HFF-Myc (cell line): Measurements from ENCODE around the gene KLHDC1.
"Not testable (repeated sequence)": the region's sequence is repeated elsewhere in the genome, so short reads cannot be mapped to it uniquely, and the experiment has no call there.

Experiments used
- DNase-seq: peaks from one replicate; pipeline ENCODE4 v3.0.0-alpha.2; 2011; ENCODE audit warnings: low read depth; ENCODE audit errors: extremely low read depth
- H3K4me3 ChIP-seq: replicated peaks from 2 replicates; pipeline ENCODE4 v1.5.1; 2011; ENCODE audit warnings: low read depth, mild to moderate bottlenecking, control low read depth, low read length
- CTCF ChIP-seq: IDR thresholded peaks from 2 replicates; pipeline ENCODE4 v1.5.1; 2012; ENCODE audit warnings: mild to moderate bottlenecking, low read depth, low read length, control low read depth; ENCODE audit errors: missing control alignments

Gene KLHDC1

GRCh38 chr14:49732896-49733295 lies 40.0 kb downstream of the KLHDC1 start:
- H3K4me3 ChIP-seq: no peak overlapping the region
- DNase-seq: no peak
- TF ChIP-seq CTCF: no peak

GRCh38 chr14:49733836-49734235 lies 40.9 kb downstream of the KLHDC1 start:
- no peak overlapping the region for H3K4me3 ChIP-seq
- no peak for TF ChIP-seq CTCF
- no peak for DNase-seq

DNA sequence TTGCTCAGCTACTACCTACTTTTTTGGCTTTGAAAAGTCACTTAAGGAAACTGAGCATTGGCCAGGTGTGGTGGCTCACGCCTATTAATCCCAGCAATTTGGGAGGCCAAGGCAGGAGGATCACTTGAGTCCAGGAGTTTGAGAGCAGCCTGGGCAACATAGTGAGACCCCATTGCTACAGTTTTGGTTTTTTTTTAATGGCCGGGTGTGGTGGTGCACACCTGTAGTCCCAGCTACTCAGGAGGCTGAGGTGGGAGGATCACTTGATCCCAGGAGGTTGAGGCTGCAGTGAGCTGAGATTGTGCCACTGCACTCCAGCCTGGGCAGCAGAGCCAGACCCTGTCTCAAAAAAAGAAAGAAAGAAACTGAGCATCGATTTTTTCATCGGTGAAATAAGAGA lies 42.7 kb downstream of the KLHDC1 start:
- not testable (repeated sequence) for DNase-seq, H3K4me3 ChIP-seq

- DNase-seq: no peak
- no peak overlapping the region for H3K4me3 ChIP-seq
These were observed 52.3 kb downstream of the KLHDC1 start for GRCh38 chr14:49745191-49745590.

GRCh38 chr14:49746476-49746875 lies 53.6 kb downstream of the KLHDC1 start:
- not testable (repeated sequence) for DNase-seq, H3K4me3 ChIP-seq

More at GRCh38 chr14:49745191-49745590, 52.3 kb downstream of the KLHDC1 start:
- no peak for TF ChIP-seq CTCF

DNA sequence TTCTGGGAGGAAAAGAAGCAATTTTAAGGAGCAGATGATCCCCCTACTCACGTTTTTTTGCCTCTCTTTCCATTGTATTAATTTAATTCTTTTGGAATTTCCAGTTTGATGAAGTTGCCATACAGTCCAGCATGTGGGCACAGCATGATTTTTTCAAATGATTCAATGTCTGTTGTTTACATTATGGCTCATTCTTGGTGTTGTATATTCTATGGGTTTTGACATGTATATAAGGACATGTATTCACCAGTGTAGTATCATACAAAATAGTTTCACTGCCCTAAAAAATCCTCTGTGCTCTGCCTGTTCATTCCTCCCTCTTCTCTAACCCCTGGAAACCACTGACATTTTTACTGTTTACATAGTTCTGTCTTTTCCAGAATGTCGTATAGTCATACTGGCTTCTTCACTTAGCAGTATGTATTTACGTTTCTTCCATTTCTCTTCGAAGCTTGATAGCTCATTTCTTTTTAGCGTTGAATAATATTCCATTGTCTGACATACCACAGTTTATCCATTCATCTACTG lies 61.7 kb downstream of the KLHDC1 start:
- no peak for DNase-seq
- TF ChIP-seq CTCF: no peak
- no peak overlapping the region for H3K4me3 ChIP-seq

- DNase-seq: no peak
- no peak overlapping the region for H3K4me3 ChIP-seq
- TF ChIP-seq CTCF: no peak
These were observed 62.5 kb downstream of the KLHDC1 start for GRCh38 chr14:49755378-49755777.

DNA sequence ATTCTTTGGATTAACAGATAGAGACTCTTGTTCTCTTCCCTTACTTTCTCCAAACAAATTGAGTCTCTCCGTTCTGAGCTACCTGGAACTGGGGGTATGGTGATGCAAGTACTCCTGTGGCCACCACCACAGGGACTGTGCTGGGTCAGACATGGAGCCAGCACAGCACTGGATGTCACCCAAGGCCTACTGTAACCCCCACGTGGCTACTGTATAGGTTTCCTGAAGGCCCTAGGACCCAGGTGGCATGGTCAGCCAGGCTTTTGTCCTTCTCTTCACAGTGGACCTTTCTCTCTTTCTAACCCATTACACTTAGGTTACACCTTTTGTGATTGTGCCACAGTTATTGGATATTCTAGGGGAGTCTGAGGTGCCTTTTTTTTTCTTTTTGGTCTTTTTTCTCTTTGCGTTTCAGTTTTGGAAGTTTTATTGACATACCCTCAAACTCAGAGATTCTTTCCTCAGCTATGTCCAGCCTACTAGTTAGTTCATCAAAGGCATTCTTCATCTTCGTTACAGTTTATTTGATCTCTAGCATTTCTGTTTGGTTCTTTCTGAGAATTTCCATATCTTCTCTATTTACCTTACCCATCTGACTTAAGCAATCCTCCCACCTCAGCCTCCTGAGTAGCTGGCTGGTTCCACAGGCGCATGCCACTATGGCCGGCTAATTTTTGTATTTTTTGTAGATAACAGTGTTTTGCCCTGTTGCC lies 69.1 kb downstream of the KLHDC1 start:
- DNase-seq: no peak
- no peak overlapping the region for H3K4me3 ChIP-seq
- TF ChIP-seq CTCF: no peak
